ENCODE measurements around the gene DAPK1. TPM values are rescaled to one million over a fixed set of nuclear protein-coding genes. Genes with fewer than 3 reads are reported as not detected.

Gene DAPK1
- total and polyA plus RNA-seq, 10 of the 15 experiments (the other 5 are each of a cell fraction or from before 2014, with no cell fraction given) = 8.2 to 94.7 (median 51.6) TPM

GRCh38 chr9:87663556-87663955 is 165.9 kb downstream of the DAPK1 start:
- H2AFZ ChIP-seq (ENCODE audit: control insufficient read depth, low read depth, low read length) = no peak overlapping the region
- in situ Hi-C loops (cut with MboI) (loop anchor here (5.0 kb wide), 1 partner anchor 321 kb away; no protein-coding TSS in a partner anchor), intact Hi-C loops (cut with micrococcal nuclease; ENCODE audit: unreplicated experiment) (loop anchor here (1.0 to 5.0 kb wide), 2 partner anchors 161 to 326 kb away; no protein-coding TSS in a partner anchor)
- H3K4me3 ChIP-seq = no peak overlapping the region
- no peak for FAIRE-seq
- H3K27ac ChIP-seq (ENCODE audit: control insufficient read depth, insufficient read depth) = no peak overlapping the region
- H3K79me2 ChIP-seq (ENCODE audit: control insufficient read depth, insufficient read depth, low read length) = no peaks in the 10 kb centered on the region
- POLR2A ChIA-PET = interaction anchor here (0.6 kb wide), 1 partner anchor 201 kb away, joined by 5 read pairs; no protein-coding TSS in a partner anchor
- CTCF ChIA-PET = interaction anchor here (0.7 to 3.4 kb wide), 20 partner anchors 8 to 1248 kb away, joined by 3 to 59 read pairs (median 4); partner anchors contain the start of gene DAPK1
- H3K9me3 ChIP-seq (replicated peaks; ENCODE audit: control insufficient read depth, insufficient read depth, low read length) = peaks cover 10% of the 10 kb centered on the region; the same call in 1 of the 3 replicates
- no peaks in the 10 kb centered on the region for H4K20me1 ChIP-seq (ENCODE audit: control insufficient read depth, insufficient read depth)
- ATAC-seq = no peak
- SMC1A ChIA-PET (ENCODE audit: uncharacterized antibody, unreplicated experiment) = interaction anchor here (1.0 to 2.6 kb wide), 10 partner anchors 9 to 328 kb away, joined by 3 to 26 read pairs (median 4); partner anchors contain the start of gene DAPK1
- no peaks in the 10 kb centered on the region for H3K27me3 ChIP-seq (replicated peaks in 1 of 2; ENCODE audit: control insufficient read depth in 2 of 2, insufficient read depth in 2 of 2, low read length in 1 of 2)
- H3K4me1 ChIP-seq (ENCODE audit: control insufficient read depth, insufficient read depth, low read length) = no peaks in the 10 kb centered on the region
- WGBS (ENCODE audit: insufficient coverage, insufficient replicate concordance, low lambda C conversion rate, missing lambda C conversion rate) = 40% methylated on average over 6 of the region's 6 CpGs
- RAD21 ChIA-PET (ENCODE audit: unreplicated experiment) = interaction anchor here (0.6 to 3.0 kb wide), 11 partner anchors 15 to 328 kb away, joined by 3 to 14 read pairs (median 4); no protein-coding TSS in a partner anchor
- H3K9ac ChIP-seq (ENCODE audit: control insufficient read depth, insufficient read depth, low read length) = no peak overlapping the region
- no TSS peak for BruUV-seq (replicated peaks)
- H3K4me2 ChIP-seq (ENCODE audit: control insufficient read depth, insufficient read depth) = no peak overlapping the region
- peaks cover 6 to 13% of the 10 kb centered on the region in 2 experiments for H3K36me3 ChIP-seq (ENCODE audit: control insufficient read depth in 2 of 2, insufficient read depth in 2 of 2, low read length in 1 of 2)
- DNase-seq (ENCODE audit: low read depth, low spot score) = no peak
- TF ChIP-seq NKRF (conservative IDR thresholded peaks at IDR 0.05) = no peak
- TF ChIP-seq TCF7 (IDR thresholded peaks at IDR 0.05; ENCODE audit: borderline replicate concordance) = no peak
- no peak for TF ChIP-seq RELB (IDR thresholded peaks at IDR 0.05; ENCODE audit: low read depth)
- TF ChIP-seq BRCA1 (IDR thresholded peaks at IDR 0.05; ENCODE audit: low read depth, low read length) = no peak
- no peak for TF ChIP-seq ZNF592 (IDR thresholded peaks at IDR 0.05)
- no peak for TF ChIP-seq SMAD5 (IDR thresholded peaks at IDR 0.05; ENCODE audit: low read depth)
- no peak for TF ChIP-seq CREM (IDR thresholded peaks at IDR 0.05; ENCODE audit: low read depth)
- no peak for TF ChIP-seq ATF3 (IDR thresholded peaks at IDR 0.05; ENCODE audit: borderline replicate concordance, extremely low read depth, low read depth, low read length)
- TF ChIP-seq TCF3 (IDR thresholded peaks at IDR 0.05; ENCODE audit: borderline replicate concordance, insufficient read depth, low read depth, low read length) = no peak
- no peak for TF ChIP-seq NR2C1 (IDR thresholded peaks at IDR 0.05)
- TF ChIP-seq ZBTB33 (IDR thresholded peaks at IDR 0.05) = no peak
- TF ChIP-seq KAT2A (conservative IDR thresholded peaks at IDR 0.05; ENCODE audit: control insufficient read depth, low read depth, low read length) = no peak
